Upper lobe of left lung (tissue), 6 donors: Measurements from ENCODE around the gene ERP27. TPM values are rescaled to one million over a fixed set of nuclear protein-coding genes. Genes with fewer than 3 reads are reported as not detected.

Experiments
- ATAC-seq, 2 donors: fragments of 200-7000 bp; cut with Tn5 transposase; one replicate each; pipeline ENCODE4 v1.9.1; 2022; ENCODE audit warnings: mild to moderate bottlenecking in 2 of 2, moderate library complexity in 2 of 2; ENCODE audit not compliant: low FRiP score in 2 of 2
- DNase-seq, 2 donors: peaks; one replicate each; pipeline ENCODE4 v3.0.0-alpha.2; 2019 to 2020
- H3K27ac ChIP-seq, 4 donors: fragments of 200-600 bp; sonication (generic); one replicate each; pipeline ENCODE4 v1.5.1; 2016 to 2019
- H3K27me3 ChIP-seq, 4 donors: fragments of 200-600 bp; sonication (generic); one replicate each; pipeline ENCODE4 v1.5.1; 2017 to 2019
- H3K36me3 ChIP-seq, 4 donors: fragments of 200-600 bp; sonication (generic); one replicate each; pipeline ENCODE4 v1.5.1; 2016 to 2019
- H3K4me1 ChIP-seq, 4 donors: fragments of 200-600 bp; sonication (generic); one replicate each; pipeline ENCODE4 v1.5.1; 2018 to 2019
- H3K4me3 ChIP-seq, 4 donors: fragments of 200-600 bp; sonication (generic); one replicate each; pipeline ENCODE4 v1.5.1; 2017 to 2019; ENCODE audit warnings: mild to moderate bottlenecking in 2 of 4, moderate library complexity in 1 of 4
- H3K9me3 ChIP-seq, 4 donors: fragments of 200-600 bp; sonication (generic); one replicate each; pipeline ENCODE4 v1.5.1; 2018 to 2019
- EP300 ChIP-seq, 4 donors: sonication (generic); formaldehyde crosslinking; IDR thresholded peaks; one replicate each; pipeline ENCODE4 v1.5.1; 2017; ENCODE audit warnings: antibody characterized with exemption in 4 of 4, control low read depth in 2 of 4
- POLR2A ChIP-seq, 4 donors: fragments of 450-650 bp; IDR thresholded peaks; one replicate each; pipeline ENCODE4 v1.5.1; 2016 to 2017; ENCODE audit warnings: antibody characterized with exemption in 4 of 4, mild to moderate bottlenecking in 2 of 4
- POLR2AphosphoS5 ChIP-seq, 2 donors: sonication (generic); formaldehyde crosslinking; IDR thresholded peaks; one replicate each; pipeline ENCODE4 v1.5.1; 2017; ENCODE audit warnings: antibody characterized with exemption in 2 of 2
- WGBS, 2 donors: methylation state at CpG; one replicate each; pipeline ENCODE4 v1.1.5; 2017 to 2018; 5-methylcytosine and 5-hydroxymethylcytosine counted together
- total RNA-seq, 6 donors: library from RNA; depleted of rRNA in 4 of 6; stranded (reverse); fragments of >200 nt in 4 of 6; gene quantifications; one replicate each; pipeline versions ENCODE4 v1.1.0 to v1.2.1, GENCODE V29; 2016 to 2021
- TF ChIP-seq, protein P1 (sequence below), 6 experiments: fragments of 450-650 bp in 4 of 6; fragments of 200-600 bp in 2 of 6; sonication (generic) in 2 of 6; IDR thresholded peaks; one replicate each; pipeline ENCODE4 v1.5.1; 2016 to 2019; ENCODE audit warnings: antibody characterized with exemption in 6 of 6
- donor health status: DM: no; HTN: no; CAD: no; lungs with moderate emphysema.
- donor health status: DM: no; HTN: yes; CAD: no; lungs with severe emphysema.

ERP27 gene
- total RNA-seq: 10 to 100 TPM in 1 of 6 donors, 1 to 10 TPM in 4, not detected in 1; 1.2 to 25.0 (median 9.3) TPM

DNA sequence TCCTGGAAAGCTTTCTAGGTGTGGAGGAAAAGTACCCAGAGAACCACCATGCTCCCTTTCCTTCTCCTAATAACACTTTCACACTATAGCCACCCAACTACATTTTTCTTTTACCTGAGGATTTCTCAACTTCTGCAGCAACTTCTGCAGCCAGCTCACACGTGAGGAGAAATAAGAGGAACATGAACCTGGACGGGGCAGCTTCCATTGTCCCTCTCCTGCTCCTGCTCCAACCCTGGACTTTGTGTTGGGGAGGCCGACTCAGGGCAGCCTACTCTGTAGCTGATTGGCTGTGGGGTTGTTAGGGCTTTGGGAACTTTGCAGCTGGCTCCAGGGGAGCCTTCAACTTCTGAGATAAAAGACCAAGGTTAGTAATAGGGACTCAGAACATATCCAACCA, at the start of gene ERP27:
TSS of gene ERP27 (minus strand) at position 237 of the 400 bp plus-strand sequence. CDS start at position 208, 29 bp downstream.
- Histone ChIP-seq H3K4me3 (no peak within 1 kb of the TSS), H3K27ac (no peak within 1 kb of the TSS), H3K4me1 (peaks cover 0 to 6% (median 4%) of the 10 kb centered on the region in 4 donors), H3K36me3 (peaks cover 0 to 22% (median 16%) of the 10 kb centered on the region in 4 donors), H3K9me3 (no peaks in the 10 kb centered on the region), H3K27me3 (no peaks in the 10 kb centered on the region)
- 79% methylated on average over 3 of the region's 3 CpGs for WGBS, 2 donors
- no peak for TF ChIP-seq EP300 (IDR thresholded peaks at IDR 0.05)
- no peak for TF ChIP-seq POLR2AphosphoS5 (IDR thresholded peaks at IDR 0.05)
- TF ChIP-seq POLR2A (IDR thresholded peaks at IDR 0.05): no peak
- TF ChIP-seq, protein P1, sequence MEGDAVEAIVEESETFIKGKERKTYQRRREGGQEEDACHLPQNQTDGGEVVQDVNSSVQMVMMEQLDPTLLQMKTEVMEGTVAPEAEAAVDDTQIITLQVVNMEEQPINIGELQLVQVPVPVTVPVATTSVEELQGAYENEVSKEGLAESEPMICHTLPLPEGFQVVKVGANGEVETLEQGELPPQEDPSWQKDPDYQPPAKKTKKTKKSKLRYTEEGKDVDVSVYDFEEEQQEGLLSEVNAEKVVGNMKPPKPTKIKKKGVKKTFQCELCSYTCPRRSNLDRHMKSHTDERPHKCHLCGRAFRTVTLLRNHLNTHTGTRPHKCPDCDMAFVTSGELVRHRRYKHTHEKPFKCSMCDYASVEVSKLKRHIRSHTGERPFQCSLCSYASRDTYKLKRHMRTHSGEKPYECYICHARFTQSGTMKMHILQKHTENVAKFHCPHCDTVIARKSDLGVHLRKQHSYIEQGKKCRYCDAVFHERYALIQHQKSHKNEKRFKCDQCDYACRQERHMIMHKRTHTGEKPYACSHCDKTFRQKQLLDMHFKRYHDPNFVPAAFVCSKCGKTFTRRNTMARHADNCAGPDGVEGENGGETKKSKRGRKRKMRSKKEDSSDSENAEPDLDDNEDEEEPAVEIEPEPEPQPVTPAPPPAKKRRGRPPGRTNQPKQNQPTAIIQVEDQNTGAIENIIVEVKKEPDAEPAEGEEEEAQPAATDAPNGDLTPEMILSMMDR (IDR thresholded peaks at IDR 0.05): no peak
- DNase-seq (no peak), ATAC-seq (no peak)

DNA sequence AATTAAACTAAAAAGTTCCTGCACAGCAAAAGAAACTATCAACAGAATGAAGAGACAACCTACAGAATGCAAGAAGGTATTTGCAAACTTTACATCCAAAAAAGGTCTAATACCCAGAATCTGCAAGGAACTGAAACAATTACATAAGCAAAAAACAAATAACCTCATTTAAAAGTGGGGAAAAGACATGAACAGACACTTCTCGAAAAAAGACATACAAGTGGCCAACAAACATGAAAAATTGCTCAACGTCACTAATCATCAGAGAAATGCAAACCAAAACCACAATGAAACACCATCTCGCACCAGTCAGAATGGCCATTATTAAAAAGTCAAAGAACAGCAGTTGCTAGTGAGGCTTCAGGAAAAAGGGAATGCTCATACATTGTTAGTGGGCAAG, 49.7 kb upstream of the ERP27 start:
- Histone ChIP-seq H3K27ac (no peak overlapping the region), H3K4me1 (peaks cover 0 to 6% (median 5%) of the 10 kb centered on the region in 4 donors), H3K27me3 (no peaks in the 10 kb centered on the region), H3K4me3 (no peak overlapping the region), H3K9me3 (no peaks in the 10 kb centered on the region), H3K36me3 (no peaks in the 10 kb centered on the region)
- no peak for ATAC-seq
- no peak for TF ChIP-seq POLR2A (IDR thresholded peaks at IDR 0.05)
- TF ChIP-seq, protein P1 (IDR thresholded peaks at IDR 0.05): no peak
- no peak for TF ChIP-seq POLR2AphosphoS5 (IDR thresholded peaks at IDR 0.05)
- no peak for TF ChIP-seq EP300 (IDR thresholded peaks at IDR 0.05)
- 51 to 60% methylated on average over 3 of the region's 3 CpGs for WGBS, 2 donors
- DNase-seq: no peak

DNA sequence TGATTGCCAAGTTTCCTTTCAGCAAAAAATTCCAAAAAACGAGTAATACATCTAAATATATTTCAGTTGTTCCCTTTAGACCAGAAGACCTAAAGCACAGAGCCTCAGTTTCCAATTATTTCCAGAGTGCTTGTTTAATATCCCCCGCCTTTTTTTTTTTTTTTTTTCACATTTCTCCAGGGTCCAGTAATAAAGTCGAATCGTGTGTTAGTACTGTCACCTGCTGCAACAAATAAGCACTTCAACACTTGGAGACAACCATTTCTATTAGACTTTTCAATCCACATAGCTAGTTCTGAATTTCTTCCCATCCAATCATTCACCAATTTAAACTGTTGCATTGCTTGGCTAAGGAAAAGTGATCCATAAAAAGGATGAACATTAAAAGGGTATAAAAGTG, 48.1 kb upstream of the ERP27 start:
- WGBS, 2 donors: 76 to 84% methylated on average over 4 of the region's 4 CpGs
- H3K9me3 ChIP-seq: no peaks in the 10 kb centered on the region
- TF ChIP-seq, protein P1 (IDR thresholded peaks at IDR 0.05): no peak
- TF ChIP-seq POLR2AphosphoS5 (IDR thresholded peaks at IDR 0.05) (no peak), EP300 (IDR thresholded peaks at IDR 0.05) (no peak), POLR2A (IDR thresholded peaks at IDR 0.05) (no peak)
- DNase-seq (no peak), ATAC-seq (no peak)
- no peak overlapping the region for H3K4me3 ChIP-seq
- no peaks in the 10 kb centered on the region for H3K27me3 ChIP-seq
- no peaks in the 10 kb centered on the region for H3K36me3 ChIP-seq
- peaks cover 0 to 6% (median 5%) of the 10 kb centered on the region in 4 donors for H3K4me1 ChIP-seq
- H3K27ac ChIP-seq: no peak overlapping the region

DNA sequence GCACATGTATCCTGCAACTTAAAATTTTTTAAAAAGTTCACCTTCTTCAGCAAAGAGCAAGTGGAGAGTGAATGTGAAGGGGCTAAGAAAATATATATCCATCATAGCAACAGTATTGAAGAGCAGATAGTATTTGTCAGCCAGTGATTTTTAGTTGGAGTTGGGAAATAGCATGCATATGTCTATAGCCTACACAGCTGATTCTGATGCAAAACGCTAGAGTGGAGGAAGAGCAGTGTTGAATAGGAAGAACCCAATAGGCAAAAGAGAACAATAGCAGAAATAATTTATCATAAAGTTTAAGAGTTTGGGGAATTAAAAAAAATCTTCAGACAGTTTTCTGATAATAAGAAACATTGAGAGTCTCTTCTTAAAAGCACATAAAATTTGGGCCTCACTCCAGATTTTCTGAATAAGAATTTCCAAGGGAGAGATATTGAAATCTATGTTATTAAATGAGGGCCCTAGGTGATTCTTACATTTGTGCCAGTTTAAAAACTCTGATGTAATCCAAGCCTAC, 46.5 kb upstream of the ERP27 start:
- DNase-seq (no peak), ATAC-seq (no peak)
- Histone ChIP-seq H3K27me3 (no peaks in the 10 kb centered on the region), H3K9me3 (no peaks in the 10 kb centered on the region), H3K36me3 (no peaks in the 10 kb centered on the region), H3K4me3 (no peak overlapping the region), H3K27ac (no peak overlapping the region), H3K4me1 (peaks cover 0 to 9% (median 5%) of the 10 kb centered on the region in 4 donors)
- TF ChIP-seq POLR2A (IDR thresholded peaks at IDR 0.05) (no peak), EP300 (IDR thresholded peaks at IDR 0.05) (no peak), POLR2AphosphoS5 (IDR thresholded peaks at IDR 0.05) (no peak)
- TF ChIP-seq, protein P1 (IDR thresholded peaks at IDR 0.05): no peak
- 61 to 69% methylated on average over 1 of the region's 1 CpG for WGBS, 2 donors

DNA sequence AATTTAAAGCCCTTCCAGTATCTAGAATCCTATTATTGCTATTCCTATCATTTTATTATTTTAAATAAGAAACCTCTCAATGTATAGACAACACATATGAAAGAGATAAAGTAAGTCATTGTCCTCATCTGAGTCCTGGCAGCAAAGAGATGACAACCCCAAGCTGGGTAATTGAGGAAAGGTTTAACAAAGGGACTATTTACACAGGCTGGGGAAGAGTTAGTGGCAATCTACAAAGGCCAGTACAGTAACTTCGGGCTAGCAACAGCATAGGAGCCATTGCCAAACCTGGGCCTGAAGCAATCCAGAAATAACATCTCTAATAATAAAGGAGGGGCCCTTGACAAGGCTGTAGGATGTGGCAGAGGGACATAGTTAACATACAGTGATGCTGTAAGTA, 45.7 kb upstream of the ERP27 start:
- no peaks in the 10 kb centered on the region for H3K36me3 ChIP-seq
- H3K27ac ChIP-seq: no peak overlapping the region
- H3K4me1 ChIP-seq: peaks cover 0 to 4% (median 2%) of the 10 kb centered on the region in 4 donors
- TF ChIP-seq EP300 (IDR thresholded peaks at IDR 0.05) (no peak), POLR2AphosphoS5 (IDR thresholded peaks at IDR 0.05) (no peak), POLR2A (IDR thresholded peaks at IDR 0.05) (no peak)
- TF ChIP-seq, protein P1 (IDR thresholded peaks at IDR 0.05): no peak
- H3K4me3 ChIP-seq: no peak overlapping the region
- H3K9me3 ChIP-seq: no peaks in the 10 kb centered on the region
- WGBS, 2 donors: 67 to 68% methylated on average over 1 of the region's 1 CpG
- no peaks in the 10 kb centered on the region for H3K27me3 ChIP-seq
- ATAC-seq (no peak), DNase-seq (no peak)
